GM18951 (cell line): ENCODE measurements around the gene PHF8.

Experiments
- POLR2A ChIP-seq: IDR thresholded peaks from 4 replicates; pipeline ENCODE4 v1.6.1; 2011; ENCODE audit warnings: mild to moderate bottlenecking; ENCODE audit not compliant: insufficient read length, insufficient read depth; ENCODE audit errors: extremely low read depth
- in situ Hi-C: fragments of 300-500 bp; cut with MboI; formaldehyde crosslinking; loops from one replicate; pipeline ENCODE4 v1.12.0; 2022; ENCODE audit warnings: low sequenced_read_pairs, mixed read lengths, inconsistent platforms; ENCODE audit not compliant: unreplicated experiment

Gene PHF8

DNA sequence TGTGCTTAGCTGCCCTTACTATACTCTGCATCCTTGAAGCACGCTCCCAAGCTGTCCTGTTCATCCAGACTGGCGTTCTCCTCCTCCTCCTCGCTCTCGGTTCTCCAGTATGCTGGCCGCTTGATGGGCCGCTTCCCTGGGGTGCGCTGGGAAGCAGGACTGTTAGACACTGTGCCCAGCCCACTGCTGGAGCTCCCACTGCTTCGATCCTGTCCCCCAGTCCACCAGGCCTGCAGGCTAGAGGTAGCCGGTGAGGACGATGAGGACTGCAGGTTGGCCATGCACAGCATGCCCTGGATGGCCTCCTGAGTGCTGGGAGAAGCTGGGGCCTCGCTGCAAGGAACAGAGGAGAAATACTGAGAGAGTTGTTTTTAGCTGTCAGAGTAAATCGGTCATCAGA lies 59.4 kb downstream of the PHF8 start:
- in situ Hi-C loops = no loop called here
- TF ChIP-seq POLR2A = no peak

DNA sequence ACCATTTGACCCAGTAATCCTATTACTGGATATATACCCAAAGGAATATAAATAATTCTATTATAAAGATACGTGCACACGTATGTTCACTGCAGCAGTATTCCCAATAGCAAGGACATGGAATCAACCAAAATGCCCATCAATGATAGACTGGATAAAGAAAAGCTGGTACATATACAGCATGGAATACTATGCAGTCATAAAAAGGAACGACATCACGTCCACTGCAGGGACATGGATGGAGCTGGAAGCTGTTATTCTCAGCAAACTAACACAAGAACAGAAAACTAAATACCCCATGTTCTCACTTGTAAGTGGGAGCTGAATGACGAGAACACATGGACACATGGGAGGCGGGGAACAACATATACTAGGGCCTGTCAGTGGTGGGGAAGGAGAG lies 69.7 kb downstream of the PHF8 start:
- TF ChIP-seq POLR2A = no peak
- in situ Hi-C loops = no loop called here

DNA sequence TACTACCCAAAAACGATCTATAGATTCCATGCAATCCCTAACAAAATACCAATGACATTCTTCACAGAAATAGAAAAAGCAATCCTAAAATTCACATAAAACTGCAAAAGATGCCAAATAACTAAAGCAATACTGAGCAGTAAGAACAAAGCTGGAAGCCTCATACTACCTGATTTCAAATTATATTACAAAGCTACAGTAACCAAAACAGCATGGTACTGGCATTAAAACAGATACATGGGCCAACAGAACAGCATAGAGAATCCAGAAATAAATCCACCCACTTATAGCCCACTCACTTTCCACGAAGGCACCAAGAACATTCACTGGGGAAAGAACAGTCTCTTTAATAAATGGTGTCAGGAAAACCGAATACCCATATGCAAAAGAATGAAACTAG lies 74.7 kb downstream of the PHF8 start:
- in situ Hi-C loops = no loop called here
- no peak for TF ChIP-seq POLR2A

DNA sequence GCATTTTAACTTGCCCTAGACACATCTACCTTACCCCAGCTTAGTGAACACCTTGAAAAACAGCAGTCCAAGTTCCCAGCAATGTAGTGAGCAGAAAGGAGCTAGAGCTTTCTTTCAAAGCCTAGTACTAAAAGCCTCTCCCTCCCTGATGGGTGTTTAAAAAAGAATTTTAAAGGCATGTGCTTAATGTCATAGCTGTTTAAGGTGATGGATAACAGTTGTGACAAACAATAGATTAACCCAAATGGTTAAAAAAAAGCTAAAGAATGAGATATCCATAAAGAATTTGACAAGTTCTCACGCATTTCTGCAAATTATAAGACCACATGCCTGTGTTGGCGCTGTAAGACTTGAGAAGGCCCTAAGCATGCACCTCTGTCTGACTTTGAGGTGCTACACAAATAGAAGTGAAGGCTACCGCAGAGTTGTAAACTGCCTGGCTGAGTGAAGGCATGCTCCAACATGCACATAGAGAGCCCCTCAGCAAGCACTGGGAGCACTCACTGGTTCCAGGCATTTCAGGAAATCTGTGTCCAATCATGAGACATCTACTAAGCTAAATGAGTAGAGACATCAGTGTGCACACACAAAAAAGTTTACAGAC lies 94.0 kb downstream of the PHF8 start:
- in situ Hi-C loops = no loop called here
- no peak for TF ChIP-seq POLR2A

GRCh38 chrX:53940180-53940579 lies 104.1 kb downstream of the PHF8 start:
- in situ Hi-C loops = no loop called here
- TF ChIP-seq POLR2A = no peak

GRCh38 chrX:53939127-53939526 lies 105.1 kb downstream of the PHF8 start:
- in situ Hi-C loops = no loop called here
- no peak for TF ChIP-seq POLR2A

DNA sequence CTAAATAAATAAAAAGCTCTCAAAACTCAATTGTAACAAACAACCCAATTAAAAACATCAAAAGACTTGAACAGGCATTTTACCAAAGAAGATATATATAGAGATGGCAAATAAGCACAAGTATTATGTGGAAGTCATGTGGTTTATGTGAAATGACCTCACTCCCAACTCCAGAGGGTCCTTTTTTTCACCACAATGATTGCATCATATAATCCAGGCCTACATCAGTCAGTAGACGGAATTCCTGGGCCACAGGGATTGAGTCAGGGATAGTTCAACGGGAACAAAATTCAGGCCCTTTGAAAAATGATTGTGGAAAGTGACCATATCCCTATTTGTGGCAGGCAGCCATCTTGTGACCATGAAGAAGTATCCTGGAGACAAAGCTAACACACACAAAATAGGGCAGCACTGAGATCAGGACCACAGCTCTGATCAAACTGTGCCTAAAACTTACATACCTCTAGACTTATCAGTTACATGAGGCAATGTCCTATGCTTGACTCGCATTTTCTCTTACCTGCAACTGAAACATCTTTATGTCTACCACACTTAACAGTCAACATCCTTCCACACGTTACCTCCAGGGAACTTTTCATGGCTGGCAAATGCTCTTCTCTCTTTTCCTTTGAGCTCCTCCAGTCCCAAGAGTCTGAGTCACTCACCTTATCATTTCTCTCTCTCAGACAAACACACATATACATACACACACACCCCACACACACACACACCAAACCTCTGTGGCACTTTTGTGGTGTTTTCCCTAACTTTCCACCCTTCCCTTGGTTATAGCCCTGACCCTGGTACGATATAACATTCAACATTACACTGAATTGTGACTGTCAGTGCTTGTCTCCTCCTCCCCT lies 113.5 kb downstream of the PHF8 start:
- in situ Hi-C loops = no loop called here
- TF ChIP-seq POLR2A = no peak

GRCh38 chrX:53926030-53926429 lies 118.2 kb downstream of the PHF8 start:
- in situ Hi-C loops = no loop called here

GRCh38 chrX:53918702-53919101 lies 125.6 kb downstream of the PHF8 start:
- in situ Hi-C loops = no loop called here
- no peak for TF ChIP-seq POLR2A

More at GRCh38 chrX:53926030-53926429, 118.2 kb downstream of the PHF8 start:
- no peak for TF ChIP-seq POLR2A

DNA sequence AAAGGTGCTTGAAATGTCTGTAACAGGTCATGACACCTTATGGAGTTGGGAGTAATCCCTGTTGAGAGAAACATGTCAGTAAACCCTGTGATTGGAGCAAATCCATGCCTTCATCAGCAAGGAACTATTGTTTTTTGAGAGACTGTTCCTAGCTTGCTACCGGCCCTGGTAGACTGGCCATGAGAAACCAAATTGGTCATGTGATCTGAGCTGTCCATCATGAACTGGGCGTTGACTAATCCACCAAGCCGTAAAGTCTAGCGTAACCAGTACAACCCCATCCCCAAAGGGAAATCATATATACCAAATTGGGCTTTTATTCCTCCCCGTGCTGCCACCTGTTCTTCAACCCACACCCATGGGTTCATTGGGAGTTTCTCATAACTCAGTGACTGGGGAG lies 143.7 kb downstream of the PHF8 start:
- in situ Hi-C loops = no loop called here
- TF ChIP-seq POLR2A = no peak

DNA sequence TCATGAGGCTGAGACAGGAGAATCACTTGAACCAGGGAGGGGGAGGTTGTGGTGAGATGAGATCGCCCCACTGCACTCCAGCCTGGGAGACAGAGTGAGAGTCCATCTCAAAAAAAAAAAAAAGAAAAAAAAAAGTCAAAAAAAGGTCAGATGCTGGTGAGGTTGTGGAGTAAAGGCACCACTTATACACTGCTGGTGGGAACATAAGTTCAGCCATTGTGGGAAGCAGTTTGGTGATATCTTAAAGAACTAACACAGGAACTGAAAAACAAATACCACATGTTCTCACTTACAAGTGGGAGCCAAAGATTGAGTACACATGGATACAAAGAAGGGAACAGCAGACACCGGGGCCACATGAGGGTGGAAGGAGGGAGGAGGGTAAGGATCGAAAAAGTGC lies 149.0 kb downstream of the PHF8 start:
- TF ChIP-seq POLR2A = no peak
- in situ Hi-C loops = no loop called here
